ENCODE measurements around the gene FRMD4A.

FRMD4A gene

DNA sequence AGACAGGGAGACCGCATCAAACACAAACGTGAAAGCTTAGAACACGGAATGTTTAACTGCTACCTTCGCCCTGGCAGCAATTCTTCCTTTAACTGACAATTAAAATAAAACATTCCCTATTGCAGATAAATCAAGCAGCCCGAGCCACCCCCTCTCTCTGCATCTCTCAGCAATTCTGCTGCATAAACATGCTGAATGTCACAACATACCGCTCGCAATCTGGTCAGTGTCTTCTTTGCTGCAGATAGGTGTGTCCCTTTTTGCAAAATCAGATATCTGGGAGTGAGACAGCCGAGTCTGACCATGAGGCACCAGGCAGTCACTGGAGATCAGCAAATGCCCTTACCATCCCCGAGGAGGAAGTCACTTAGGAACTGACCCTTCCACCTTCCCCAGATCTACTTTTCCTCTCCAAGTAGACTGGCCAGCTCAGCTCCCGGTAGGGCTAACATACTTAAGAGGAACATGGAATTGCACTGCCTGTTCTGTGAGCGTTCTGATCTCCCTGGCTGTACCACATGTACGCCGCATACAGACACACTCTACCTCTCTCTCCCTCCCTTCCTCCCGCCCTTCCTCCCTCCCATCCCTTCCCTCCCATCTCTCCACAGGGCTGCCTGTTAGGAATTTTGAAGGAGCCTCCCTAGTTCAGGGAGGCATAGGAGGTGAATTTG lies at the start of gene FRMD4A:
TSS of gene FRMD4A (minus strand) at position 537 of the 674 bp plus-strand sequence.
- DNase-seq = no peak

DNA sequence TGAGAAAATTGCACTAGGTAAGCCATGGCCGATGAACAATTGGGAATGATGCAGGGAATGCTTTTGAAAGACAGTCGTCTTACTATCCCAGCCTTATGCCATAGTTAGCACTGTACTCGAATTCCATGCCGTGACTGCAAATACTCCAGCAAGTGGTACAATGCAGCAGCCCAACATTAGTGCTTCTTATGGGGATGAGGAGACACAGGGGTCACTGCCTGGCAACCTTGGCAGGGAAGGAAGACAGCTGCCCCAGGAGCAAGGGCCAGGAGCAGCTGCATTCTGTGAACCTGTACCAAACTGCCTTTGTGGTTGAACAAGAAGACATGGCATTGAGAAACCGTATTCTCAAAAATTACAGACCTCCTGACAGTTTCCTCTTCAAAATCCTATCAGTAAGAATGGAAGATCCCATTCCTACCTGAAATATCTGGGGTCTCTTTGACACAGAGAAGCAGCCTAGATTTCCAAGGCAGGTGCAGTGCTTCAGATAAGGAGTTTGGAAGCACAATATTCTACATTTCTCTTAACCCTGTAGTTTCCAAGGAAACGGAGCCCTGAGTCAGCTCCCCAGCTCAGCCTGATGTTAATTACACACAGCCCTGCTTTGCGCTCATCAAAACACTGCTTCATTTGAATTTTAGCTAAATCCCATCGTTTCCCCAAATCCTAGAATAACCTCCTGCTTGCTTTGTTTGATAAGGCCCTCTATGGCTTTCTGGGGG lies 49.0 kb upstream of the FRMD4A start:
- no peak for DNase-seq

DNA sequence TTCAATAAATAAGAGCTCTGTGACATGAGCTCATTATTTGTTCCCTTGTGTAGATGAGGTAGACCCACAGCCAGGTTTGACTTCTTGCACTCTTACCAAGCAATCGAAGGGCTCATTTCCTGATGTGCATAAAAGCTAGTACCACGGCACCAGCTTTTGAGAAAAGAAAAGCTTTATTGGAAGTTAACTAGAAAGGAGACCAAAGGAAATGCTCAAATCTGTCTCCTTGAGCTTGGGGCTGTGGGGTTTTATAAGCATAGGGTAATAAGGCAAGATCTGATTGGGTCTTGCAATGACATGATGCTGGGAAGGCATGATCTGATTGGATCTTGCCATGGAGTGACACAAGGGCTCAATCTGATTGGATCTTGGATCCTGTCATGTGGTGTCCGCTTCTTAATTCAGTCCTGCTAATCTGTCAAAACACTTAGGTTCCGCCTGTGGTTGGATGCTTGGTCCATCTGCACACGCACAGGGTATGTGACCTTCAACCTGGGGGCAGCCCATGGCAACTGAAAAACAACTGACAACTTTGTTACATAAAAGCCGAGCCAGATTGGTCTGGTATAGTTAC lies 47.8 kb upstream of the FRMD4A start:
- no peak for DNase-seq

DNA sequence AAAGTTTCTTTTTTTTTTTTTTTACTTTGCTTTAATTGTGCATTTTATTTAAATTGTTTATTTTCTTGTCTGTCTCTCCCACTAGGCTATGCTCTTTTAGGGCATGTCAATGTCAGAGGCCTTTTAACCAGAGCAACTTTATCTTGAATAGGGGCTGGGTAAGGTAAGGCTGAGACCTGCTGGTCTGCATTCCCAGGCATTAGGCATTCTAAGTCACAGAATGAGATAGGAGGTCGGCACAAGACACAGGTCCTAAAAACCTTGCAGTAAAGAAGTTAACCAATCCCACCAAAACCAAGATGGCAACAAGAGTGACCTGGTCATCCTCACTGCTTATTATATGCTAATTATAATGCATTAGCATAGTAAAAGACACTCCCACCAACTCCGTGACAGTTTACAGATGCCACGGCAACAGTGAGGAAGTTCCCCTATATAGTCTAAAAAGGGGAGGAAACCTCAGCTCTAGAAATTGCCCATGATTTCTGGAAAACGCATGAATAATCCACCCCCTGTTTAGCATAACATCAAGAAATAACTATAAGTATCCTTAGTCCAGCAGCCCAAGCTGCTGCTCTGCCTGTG lies 47.0 kb upstream of the FRMD4A start:
- DNase-seq = no peak

DNA sequence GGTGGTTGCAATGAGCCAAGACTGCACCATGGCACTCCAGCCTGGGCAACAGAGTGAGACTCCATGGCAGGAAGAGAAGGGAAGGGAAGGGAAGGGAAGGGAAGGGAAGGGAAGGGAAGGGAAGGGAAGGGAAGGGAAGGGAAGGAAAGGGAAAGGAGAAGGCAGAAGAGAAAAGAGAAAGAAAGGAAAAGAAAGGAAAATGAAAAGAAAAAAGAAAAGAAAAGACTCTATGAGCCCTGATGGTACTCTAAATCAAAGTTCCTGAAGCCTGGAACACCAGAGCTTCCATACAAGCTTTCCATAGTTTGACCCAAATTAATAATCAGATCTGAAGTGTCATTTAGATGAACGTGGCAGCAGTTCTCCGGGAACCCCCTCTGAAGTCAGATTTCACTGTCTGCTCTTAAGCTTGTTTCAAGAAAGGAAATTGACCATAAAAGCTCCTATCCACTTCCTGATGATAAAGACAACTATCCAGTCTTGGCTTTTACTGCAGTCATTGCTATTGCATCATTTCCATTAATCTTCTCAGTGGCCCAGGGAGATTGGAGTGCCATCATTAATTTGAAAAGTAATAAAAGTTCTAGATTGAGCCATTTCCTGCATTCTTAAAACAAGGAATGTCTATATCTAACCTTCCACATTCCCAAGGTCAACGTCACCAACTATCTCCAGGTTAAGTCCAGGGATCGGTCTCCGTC lies 44.2 kb upstream of the FRMD4A start:
- DNase-seq = no peak

DNA sequence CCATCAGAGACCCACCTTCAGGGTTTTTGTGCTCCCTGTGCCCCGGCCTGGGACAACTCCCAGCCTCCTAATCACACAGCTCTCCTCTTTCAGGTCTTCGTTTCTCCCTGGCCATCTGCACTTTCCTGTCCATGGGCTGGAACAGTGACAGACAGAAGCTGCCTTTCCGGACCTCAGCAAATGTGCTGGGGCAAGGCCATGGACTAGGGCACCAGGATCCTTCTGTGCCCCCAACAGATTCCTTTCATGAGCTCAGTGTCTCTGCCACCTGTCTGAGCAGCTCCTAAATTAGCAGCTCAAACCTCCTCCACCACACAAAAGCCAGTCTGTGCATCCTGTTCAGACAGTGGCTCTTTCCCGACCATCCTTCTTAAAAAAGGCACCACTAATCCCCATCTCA lies 41.9 kb upstream of the FRMD4A start:
- no peak for DNase-seq

DNA sequence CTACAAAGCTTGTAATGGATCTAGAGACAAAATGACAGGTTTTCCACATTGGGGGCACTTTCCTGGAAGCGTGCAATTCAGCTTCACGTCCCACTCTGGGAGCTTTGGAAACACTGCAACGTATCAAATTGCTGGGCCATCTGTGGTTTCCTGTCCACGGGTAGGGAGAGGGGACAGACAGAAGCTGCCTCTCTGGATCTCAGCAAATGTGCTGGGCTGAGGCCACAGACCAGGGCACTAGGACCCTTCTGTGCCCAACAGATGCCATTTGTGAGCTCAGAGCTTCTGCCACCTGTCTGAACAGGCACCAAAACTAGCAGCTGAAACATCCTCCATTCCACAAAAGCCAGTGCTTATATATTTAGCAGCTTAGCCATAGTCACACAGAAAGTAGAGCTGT lies 40.9 kb upstream of the FRMD4A start:
- no peak for DNase-seq

DNA sequence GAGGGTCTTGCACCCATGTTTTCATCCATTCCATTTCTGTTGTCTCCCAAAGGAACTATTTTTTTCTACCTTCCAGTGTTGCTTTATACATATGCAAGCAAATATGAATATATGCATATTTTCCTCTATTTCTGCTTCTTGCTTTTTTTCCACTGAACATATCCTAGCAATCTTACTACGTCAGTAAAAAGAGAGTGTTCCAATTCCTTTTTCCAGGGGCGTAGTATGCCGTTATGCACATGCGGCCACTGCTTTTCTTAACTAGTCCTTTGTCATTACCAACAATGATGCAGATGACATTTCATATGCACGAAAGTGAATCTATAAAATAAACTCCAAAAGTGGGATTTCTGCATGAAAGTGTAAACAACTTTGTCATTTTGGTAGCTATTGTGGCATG lies 40.2 kb upstream of the FRMD4A start:
- DNase-seq = no peak

DNA sequence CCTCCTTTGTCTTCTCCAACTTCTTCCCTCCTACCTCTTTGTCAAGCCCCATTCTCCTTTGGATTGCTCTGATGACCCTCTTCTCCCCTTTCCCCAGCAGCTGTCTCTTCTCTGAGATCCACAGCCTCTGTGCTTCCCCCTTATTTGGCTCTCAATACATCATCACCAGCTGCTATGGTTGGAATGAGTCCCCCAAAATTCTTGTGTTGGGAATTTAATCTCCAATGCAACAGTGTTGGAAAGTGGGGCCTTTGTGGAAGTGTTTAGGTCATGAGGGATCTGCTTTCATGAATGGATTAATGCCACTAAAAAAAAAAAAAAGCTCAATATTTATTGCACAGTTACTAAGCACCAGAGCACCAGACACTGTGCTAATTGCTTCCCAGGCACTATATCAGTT lies 39.2 kb upstream of the FRMD4A start:
- DNase-seq = no peak

DNA sequence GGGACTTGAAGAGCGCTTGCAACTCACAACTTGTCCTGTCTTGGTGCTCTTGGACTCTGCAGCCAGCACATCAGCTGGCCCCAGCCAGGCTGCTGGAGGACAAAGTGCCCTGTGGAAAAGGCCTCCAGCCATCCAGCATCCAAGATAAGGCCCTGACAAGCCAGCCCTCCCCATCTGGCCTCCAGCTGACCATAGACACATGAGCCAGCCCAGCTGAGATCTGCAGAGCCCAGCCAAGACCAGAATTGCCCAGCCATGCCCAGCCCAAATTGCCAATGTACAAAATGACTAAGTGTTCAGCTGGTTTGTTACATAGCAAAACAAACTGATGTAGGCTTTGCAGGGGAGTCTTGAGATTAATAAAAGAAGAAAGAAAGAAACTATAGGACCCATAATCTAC lies 36.0 kb upstream of the FRMD4A start:
- DNase-seq = no peak

DNA sequence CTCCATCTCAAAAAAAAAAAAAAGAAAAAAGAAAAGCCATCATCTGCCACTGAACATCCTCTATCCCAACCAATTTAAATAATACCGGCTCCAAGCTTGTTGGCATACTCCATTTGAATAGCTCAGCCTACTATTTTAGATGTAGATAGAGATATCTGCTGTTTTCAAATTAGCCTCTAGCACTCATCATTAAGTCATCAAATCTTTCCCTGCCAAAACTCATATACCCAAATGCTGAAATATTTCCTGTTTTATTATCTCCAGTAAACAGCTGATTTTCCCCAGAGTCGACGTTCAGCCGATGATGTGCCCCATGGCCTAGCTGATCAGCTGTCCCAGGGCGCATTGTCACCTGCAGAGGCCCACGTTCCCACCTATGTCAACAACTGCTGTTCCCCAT lies 34.5 kb upstream of the FRMD4A start:
- no peak for DNase-seq

DNA sequence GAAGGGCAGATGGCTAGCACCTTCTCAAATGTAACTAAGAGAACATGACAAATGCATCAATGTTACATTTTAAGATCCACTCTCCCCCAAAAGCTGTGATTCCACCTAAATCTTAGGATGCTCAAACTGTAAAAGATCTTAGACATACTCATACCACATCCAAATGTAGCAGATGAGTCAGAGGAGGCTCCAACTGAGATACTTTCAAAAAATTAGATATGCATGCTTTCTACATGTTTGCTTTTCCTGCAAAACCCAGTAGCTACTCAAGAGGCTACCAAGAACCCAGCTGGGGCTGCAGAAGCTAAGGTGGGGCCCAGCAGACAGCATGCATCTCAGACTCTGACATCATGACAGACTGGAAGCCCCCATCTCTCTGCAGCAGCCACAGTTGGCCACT lies 31.4 kb upstream of the FRMD4A start:
- DNase-seq = no peak

DNA sequence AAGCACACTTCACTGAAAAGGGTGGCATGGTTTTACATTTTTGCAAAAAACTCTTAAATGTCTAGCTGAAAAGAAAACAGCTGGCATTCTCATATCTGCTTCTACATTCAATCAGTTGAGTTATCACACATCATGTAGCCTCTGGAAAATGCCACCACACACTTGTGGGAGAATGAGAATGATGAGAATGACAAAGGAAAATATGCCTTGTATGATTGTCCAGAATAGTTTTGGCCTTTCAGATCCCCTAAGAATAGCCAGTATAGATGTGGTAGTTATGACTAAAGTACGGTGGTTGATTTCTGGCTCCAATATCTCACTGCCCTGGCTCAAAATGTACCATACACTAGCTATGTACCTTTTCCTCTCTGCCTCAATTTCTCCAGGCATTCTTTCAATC lies 30.2 kb upstream of the FRMD4A start:
- no peak for DNase-seq

DNA sequence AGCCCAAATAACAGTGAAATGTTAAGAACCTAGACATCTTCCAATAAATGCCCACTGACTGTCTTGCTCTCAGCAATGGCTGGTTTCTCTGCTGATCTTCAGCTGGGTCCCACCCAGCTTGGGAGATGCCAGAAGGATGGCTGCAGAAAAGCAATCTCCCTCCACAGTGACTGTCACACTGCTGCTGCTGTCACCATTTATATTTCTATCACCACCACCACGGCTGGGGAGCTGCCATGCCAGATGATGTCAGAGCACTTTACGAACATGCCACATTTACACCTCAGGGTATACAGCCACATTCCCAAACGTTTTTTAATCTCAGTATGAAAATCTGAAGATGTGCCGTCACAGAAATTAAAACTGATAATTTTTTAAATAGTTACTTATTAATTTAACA lies 29.8 kb upstream of the FRMD4A start:
- DNase-seq = no peak

DNA sequence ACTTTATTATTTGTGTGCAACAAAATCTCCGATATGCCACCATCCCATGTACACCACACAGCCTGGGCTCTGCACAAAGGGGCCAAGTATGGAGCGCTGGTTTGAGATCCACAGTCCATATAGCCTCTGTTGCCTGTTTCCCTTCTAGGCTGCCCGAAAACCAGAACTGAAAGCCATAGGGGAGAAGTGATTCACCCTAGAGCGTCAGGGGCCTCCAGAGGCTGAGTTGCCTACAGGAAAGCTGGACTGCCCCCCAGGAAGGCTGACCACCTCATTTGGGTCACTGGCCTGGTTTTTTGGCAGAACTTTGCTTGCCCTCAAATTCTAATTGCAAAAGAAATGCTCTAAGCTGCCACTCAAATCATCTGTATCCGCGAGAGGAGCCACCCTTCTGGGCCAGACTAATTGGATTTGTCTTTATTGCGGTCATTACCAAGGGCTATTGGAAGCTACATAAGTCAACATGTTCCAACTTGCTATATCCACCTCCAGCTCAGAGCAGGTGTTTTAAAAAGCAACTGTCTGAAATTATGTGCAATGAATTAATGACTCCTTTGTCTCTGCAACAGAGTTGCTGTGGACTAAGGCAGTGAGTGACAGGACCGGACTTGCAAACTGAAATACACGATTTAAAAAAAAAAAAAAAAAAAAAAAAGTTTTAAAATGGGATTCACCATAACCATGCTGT lies 28.3 kb upstream of the FRMD4A start:
- DNase-seq = no peak

DNA sequence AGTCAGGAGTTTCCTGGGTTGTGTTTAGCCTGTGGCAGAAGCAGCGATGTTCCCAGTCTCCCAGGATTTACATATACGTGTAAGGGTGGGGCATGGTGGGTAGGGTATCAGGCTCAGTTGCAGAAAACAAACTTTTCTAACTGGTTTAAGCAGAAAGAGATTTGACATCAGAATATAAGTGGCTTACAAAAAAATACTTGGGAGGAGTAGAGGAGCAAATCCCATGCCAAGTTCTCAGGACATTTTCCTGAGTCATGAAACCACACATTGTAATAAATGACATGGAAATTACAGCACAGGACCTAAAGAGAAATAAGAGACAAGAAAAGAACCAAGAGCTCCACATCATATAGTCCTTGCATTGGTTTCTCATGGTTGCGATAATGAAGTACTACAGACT lies 26.2 kb upstream of the FRMD4A start:
- DNase-seq = no peak

DNA sequence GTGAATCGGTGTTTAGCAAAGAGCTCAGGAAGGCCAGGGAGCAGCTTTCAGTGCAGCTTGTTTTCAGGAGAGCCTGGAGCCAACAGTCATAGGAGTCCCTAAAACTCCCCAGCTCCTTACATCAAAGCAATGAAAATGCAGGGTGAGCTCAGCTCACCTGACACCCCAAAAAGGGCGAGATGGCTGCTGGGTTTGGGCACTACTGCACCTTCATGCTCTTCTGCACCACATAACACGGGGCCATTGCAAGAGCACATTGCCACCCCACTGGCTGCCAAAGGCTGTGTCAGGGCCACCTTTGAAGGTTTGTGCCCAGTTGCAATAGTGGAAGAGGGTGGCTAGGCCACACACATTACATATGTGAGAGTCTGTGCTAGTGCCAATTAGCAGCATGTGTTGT lies 25.0 kb upstream of the FRMD4A start:
- DNase-seq = no peak

DNA sequence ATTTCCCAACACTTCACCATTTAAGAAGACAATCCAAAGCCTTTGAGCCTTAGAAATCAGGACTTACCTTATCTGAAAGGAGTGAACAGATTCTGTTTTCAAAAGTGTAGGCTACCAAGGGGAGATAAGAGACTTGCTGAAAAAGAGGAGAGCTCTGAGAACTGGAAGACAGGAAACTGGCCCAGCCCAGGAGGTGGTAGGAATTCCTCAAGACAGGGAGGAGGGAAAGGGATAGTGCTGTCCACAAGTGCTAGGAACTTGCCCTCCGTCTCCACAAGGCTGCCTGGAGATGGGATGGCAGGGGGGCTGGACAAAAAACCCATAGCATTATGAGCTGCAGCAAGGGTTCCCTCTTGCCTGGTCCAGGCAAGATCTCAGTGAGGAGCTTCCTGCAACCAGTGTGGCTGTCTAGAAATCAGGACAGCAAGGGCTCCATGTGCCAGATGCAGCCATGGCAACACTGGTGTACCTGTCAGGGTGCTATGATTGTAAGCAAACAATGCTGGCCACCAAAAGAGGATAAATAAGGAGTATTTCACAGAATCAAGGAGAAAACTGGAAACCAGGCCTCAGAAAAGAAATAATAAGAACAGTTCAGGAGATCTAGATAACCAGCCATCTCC lies 22.7 kb upstream of the FRMD4A start:
- DNase-seq = no peak

DNA sequence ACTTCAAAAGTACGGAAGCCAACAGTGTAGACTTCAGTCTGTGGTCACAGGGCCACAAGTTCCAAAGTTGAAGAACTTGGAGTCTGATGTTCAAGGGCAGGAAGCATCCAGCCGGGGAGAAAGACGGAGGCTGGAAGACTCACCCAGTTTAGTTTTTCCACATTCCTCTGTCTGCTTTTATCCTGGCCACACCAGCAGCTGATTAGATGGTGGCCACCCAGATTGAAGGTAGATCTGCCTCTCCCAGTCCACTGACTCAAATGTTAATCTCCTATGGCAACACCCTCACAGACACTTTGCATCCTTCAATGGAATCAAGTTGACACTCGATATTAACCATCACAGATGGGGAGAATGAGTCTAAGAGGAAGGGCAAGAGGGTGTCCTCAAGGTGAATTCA lies 19.3 kb upstream of the FRMD4A start:
- no peak for DNase-seq

DNA sequence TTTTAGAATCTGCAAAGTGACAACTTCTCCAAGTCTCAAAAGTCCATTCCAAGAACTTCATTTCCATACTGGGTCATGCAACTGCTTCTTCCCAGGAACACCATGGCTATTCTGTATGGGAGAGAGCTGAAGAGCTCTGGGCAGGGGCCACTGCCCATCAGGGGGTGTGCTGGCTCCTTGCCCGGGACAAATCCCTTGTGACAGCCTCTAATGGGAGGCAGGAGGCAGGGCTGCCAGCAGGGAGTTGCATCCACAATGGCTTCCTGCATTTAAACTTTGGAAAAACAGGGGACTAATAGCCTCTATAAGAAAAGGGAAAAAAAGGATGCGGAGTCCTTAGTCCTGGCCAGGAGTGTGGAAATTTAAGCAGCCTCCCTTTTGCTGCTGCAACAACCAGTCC lies 18.4 kb upstream of the FRMD4A start:
- no peak for DNase-seq

DNA sequence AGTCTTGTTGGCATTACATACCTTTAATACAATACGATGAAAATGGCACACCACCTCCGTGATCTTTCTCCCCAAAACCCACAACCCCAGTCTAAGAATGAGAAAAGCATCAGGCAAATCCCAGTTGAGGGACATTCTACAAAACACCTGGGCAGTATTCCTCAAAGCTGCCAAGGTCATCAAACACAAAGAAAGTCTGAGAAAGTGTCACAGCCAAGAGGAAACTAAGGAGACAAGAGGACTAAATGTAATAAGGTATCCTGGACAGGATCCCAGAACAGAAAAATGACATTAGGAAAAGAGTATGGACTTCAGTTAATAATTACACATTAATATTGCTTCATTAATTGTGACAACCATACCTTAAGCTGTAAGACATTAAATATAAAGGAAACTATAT lies 14.5 kb upstream of the FRMD4A start:
- no peak for DNase-seq

DNA sequence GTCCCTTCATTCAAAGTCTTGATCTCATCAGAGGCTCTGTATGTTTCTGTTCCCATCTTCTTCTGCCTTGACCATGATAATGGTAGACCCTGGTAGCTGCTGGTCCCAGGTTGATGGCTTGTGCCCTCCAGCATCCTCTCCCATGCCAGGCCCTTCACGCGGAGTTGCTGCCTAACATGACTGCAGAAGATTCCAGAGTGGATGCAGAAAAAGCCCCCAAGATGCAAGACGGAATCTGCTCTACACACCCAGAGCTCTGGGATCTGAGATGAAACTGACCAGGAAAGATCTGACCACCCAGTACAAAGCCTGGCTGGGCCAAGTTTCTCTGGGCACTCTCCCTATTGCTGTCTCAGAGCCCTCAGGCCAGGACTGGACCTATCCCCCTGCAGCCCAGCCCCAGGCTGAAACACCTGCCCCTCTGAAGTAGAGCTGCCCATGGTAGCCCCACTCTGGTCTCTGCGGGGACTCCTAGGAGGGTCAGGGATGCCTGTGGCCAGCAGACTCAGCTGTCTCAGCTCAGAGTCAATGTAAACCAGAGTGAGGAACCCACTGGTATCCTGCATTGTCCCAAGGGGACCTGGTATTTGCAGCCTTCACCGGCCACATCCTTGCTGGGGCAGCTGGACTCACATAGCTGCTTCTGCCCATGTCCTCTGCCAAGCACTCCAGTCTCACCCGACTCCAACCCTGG lies 9.5 kb upstream of the FRMD4A start:
- DNase-seq = no peak

Measured in activated CD8-positive, alpha-beta memory T cell treated with anti-CD3 and anti-CD28 coated beads for 24 hours (primary cell).